ENCODE measurements around the gene CDC42. TPM values are rescaled to one million over a fixed set of nuclear protein-coding genes. Genes with fewer than 3 reads are reported as not detected.
A peak's percentile ranks its signal among the peaks of the same experiment; 100 is the strongest.
"Not testable (repeated sequence)": the region's sequence is repeated elsewhere in the genome, so short reads cannot be mapped to it uniquely, and the experiment has no call there.

The CDC42 gene
- total RNA-seq, 3 donors from 2014 or later (not counting 1 experiment from before 2014, with no cell fraction given), result 454 to 470 (median 463) TPM

- no CpG with 5 or more reads among the region's 4 CpGs for WGBS (ENCODE audit: insufficient coverage)
- H3K27me3 Mint-ChIP-seq (ENCODE audit: low read depth in 2 of 2); H3K4me1 ChIP-seq (ENCODE audit: control insufficient read depth, insufficient read depth, low read length); H3K27ac Mint-ChIP-seq; H3K4me3 Mint-ChIP-seq; H3K4me1 Mint-ChIP-seq; H3K27ac ChIP-seq (ENCODE audit: low read length); H3K4me3 ChIP-seq (ENCODE audit: low read length); H3K36me3 ChIP-seq (ENCODE audit: control insufficient read depth, insufficient read depth, low read length); intact Hi-C loops (cut with micrococcal nuclease); H3K27me3 ChIP-seq (ENCODE audit: control insufficient read depth, insufficient read depth, low read length); DNase-seq; H3K36me3 Mint-ChIP-seq; ATAC-seq; H3K9me3 Mint-ChIP-seq; H3K9me3 ChIP-seq (ENCODE audit: control insufficient read depth, insufficient read depth, low read length): not testable (repeated sequence)
Measured at GRCh38 chr1:22012752-22013151, 39.8 kb upstream of the CDC42 start.

GRCh38 chr1:22014575-22015206, 37.8 kb upstream of the CDC42 start:
- peaks cover 10 to 13% of the 10 kb centered on the region in 2 donors for H3K4me1 Mint-ChIP-seq
- 90% methylated on average over 12 of the region's 13 CpGs for WGBS (ENCODE audit: insufficient coverage)
- H3K27ac Mint-ChIP-seq; H3K4me3 ChIP-seq (ENCODE audit: low read length); H3K27me3 Mint-ChIP-seq (ENCODE audit: low read depth in 2 of 2); DNase-seq; H3K36me3 Mint-ChIP-seq; H3K4me3 Mint-ChIP-seq; H3K27me3 ChIP-seq (ENCODE audit: control insufficient read depth, insufficient read depth, low read length); H3K9me3 ChIP-seq (ENCODE audit: control insufficient read depth, insufficient read depth, low read length); H3K36me3 ChIP-seq (ENCODE audit: control insufficient read depth, insufficient read depth, low read length); H3K9me3 Mint-ChIP-seq; ATAC-seq; H3K27ac ChIP-seq (ENCODE audit: low read length); intact Hi-C loops (cut with micrococcal nuclease): not testable (repeated sequence)
- peaks cover 12% of the 10 kb centered on the region for H3K4me1 ChIP-seq (ENCODE audit: control insufficient read depth, insufficient read depth, low read length)

GRCh38 chr1:22018583-22019559, 33.6 kb upstream of the CDC42 start:
- 34% methylated on average over 10 of the region's 10 CpGs for WGBS (ENCODE audit: insufficient coverage)
- Histone ChIP-seq H3K4me3 (ENCODE audit: low read length) (no peak overlapping the region), H3K4me1 (ENCODE audit: control insufficient read depth, insufficient read depth, low read length) (peaks cover 19% of the 10 kb centered on the region), H3K27me3 (ENCODE audit: control insufficient read depth, insufficient read depth, low read length) (no peaks in the 10 kb centered on the region), H3K36me3 (ENCODE audit: control insufficient read depth, insufficient read depth, low read length) (no peaks in the 10 kb centered on the region), H3K9me3 (ENCODE audit: control insufficient read depth, insufficient read depth, low read length) (no peaks in the 10 kb centered on the region), H3K27ac (ENCODE audit: low read length) (peak overlapping the region; percentile 84)
- Mint-ChIP-seq H3K9me3 (no peaks in the 10 kb centered on the region), H3K4me3 (peak overlapping the region; percentile 70), H3K27ac (peak overlapping the region; percentile 80 to 97), H3K27me3 (ENCODE audit: low read depth in 2 of 2) (no peaks in the 10 kb centered on the region), H3K4me1 (peaks cover 20 to 22% of the 10 kb centered on the region in 2 donors), H3K36me3 (no peaks in the 10 kb centered on the region)
- DNase-seq (peak; percentile 24 to 72), ATAC-seq (peak; percentile 89 to 99 (median 96))
- no peak for TF ChIP-seq CTCF (IDR thresholded peaks at IDR 0.05)
- intact Hi-C loops (cut with micrococcal nuclease), result no loop called here

GRCh38 chr1:22021061-22021460, 31.4 kb upstream of the CDC42 start:
- Mint-ChIP-seq H3K27me3 (ENCODE audit: low read depth in 2 of 2) (no peaks in the 10 kb centered on the region), H3K4me3 (no peak overlapping the region), H3K36me3 (no peaks in the 10 kb centered on the region), H3K9me3 (no peaks in the 10 kb centered on the region), H3K27ac (no peak overlapping the region), H3K4me1 (peaks cover 37 to 41% of the 10 kb centered on the region in 2 donors)
- no peak overlapping the region for H3K4me3 ChIP-seq (ENCODE audit: low read length)
- no peak overlapping the region for H3K27ac ChIP-seq (ENCODE audit: low read length)
- ATAC-seq, result no peak
- H3K4me1 ChIP-seq (ENCODE audit: control insufficient read depth, insufficient read depth, low read length), result peaks cover 32% of the 10 kb centered on the region
- no peaks in the 10 kb centered on the region for H3K9me3 ChIP-seq (ENCODE audit: control insufficient read depth, insufficient read depth, low read length)
- no peak for TF ChIP-seq CTCF (IDR thresholded peaks at IDR 0.05)
- DNase-seq, result no peak
- H3K36me3 ChIP-seq (ENCODE audit: control insufficient read depth, insufficient read depth, low read length), result no peaks in the 10 kb centered on the region
- intact Hi-C loops (cut with micrococcal nuclease), result loop anchor here (10.0 kb wide), 1 partner anchor 686 kb away; no protein-coding TSS in a partner anchor
- WGBS (ENCODE audit: insufficient coverage), result 96% methylated on average over 5 of the region's 6 CpGs
- no peaks in the 10 kb centered on the region for H3K27me3 ChIP-seq (ENCODE audit: control insufficient read depth, insufficient read depth, low read length)
